ENCODE data around the gene ELANE. TPM values are rescaled to one million over a fixed set of nuclear protein-coding genes. Genes with fewer than 3 reads are reported as not detected.

The ELANE gene
- total RNA-seq, 1 experiment from 2014 or later: not detected

DNA sequence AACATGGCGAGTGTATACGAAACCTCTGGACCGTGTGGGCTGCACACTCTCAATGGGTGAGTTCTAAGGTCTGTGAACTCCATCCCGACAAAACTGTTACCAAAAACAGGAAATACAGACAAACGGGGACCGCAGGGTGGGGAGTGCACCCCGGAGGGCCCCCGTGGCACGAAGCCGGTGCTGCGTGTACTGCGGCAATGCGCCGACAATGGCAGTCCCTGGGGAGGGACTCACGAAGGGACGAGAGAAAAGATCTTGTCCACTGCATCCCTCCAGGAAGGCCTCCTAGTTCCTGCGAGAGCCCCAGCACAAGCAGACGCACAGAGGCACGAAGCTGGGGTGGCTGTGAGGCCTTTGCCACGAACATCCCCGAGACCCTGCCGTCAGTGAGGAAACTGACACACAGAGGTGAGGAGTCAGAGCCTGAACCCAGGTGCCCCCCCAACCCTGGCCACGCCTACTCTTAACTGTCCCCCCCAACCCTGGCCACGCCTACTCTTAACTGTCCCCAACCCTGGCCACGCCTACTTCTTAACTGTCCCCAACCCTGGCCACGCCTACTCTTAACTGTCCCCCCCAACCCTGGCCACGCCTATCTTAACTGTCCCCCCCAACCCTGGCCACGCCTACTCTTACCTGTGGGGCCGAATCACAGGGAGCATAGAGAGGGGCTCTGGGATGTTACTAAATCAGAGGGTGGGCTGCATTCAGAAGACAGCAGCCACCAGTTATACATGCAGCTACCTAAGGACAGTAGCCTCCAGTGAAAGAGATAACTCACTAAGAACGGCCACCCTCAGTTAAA, 36.7 kb downstream of the ELANE start:
- no peaks in the 10 kb centered on the region for H3K27me3 Mint-ChIP-seq (ENCODE audit: insufficient read depth, unreplicated experiment)
- no peak overlapping the region for H3K27ac Mint-ChIP-seq (ENCODE audit: unreplicated experiment)
- intact Hi-C loops (cut with micrococcal nuclease; ENCODE audit: unreplicated experiment): no loop called here
- no peak for DNase-seq
- ChIA-PET CTCF (interaction anchor here (0.6 kb wide), 1 partner anchor 89 kb away, joined by 14 read pairs; no protein-coding TSS in a partner anchor), POLR2A (no interaction called here)
- Histone ChIP-seq H3K4me1 (peaks cover 11% of the 10 kb centered on the region), H3K27me3 (replicated peaks; ENCODE audit: control insufficient read depth, insufficient read depth, low read length) (no peaks in the 10 kb centered on the region), H3K36me3 (ENCODE audit: control insufficient read depth, insufficient read depth, low read length) (peaks cover 2% of the 10 kb centered on the region), H3K4me3 (ENCODE audit: low read depth, low read length) (no peak overlapping the region), H3K9me3 (no peaks in the 10 kb centered on the region)
- no peaks in the 10 kb centered on the region for H3K4me1 Mint-ChIP-seq (ENCODE audit: low read depth, unreplicated experiment)
- no peak overlapping the region for H3K4me3 Mint-ChIP-seq (ENCODE audit: unreplicated experiment)
- TSS peak; percentile 25 for BruUV-seq (replicated peaks)
- H3K36me3 Mint-ChIP-seq (ENCODE audit: insufficient read depth, unreplicated experiment): peaks cover 38% of the 10 kb centered on the region
- no peak for TF ChIP-seq CTCF (IDR thresholded peaks at IDR 0.05; ENCODE audit: insufficient read depth in 1 of 2, low read depth in 1 of 2, low read length in 1 of 2, severe bottlenecking in 1 of 2, unreplicated experiment in 1 of 2)
- no peaks in the 10 kb centered on the region for H3K9me3 Mint-ChIP-seq (ENCODE audit: unreplicated experiment)

DNA sequence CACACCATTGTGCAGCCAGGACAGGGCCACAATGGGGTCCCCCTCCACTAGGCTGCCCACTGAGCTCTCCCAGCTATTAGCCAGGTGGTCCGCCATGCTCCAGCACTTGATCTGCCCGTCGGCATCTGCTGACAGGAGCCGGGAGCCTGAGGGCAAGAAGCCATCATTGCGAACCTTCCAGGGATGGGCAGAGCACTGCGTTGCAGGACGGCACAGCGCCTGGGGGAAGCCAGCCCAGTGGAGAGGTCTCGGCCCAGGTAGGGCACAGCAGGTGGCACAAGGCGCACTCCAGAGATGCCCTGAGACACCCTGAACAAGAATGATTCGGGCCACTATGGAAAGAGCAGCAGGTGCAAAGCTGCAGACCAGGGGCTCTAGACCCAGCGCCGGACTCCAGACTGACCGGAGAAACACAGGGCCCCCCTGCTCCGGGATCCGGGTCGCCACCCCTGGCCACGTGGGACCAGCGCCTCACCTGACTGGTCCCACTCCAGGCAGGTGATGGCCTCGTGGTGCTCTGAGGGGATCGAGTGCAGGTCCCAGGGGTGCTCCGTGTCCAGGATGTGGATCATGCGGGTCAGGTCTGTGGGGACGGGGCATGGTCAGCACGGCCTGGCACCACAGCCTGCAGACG, 37.7 kb downstream of the ELANE start:
- ChIA-PET POLR2A (no interaction called here), CTCF (interaction anchor here (0.6 kb wide), 1 partner anchor 90 kb away, joined by 14 read pairs; no protein-coding TSS in a partner anchor)
- intact Hi-C loops (cut with micrococcal nuclease; ENCODE audit: unreplicated experiment): no loop called here

More for the DNA sequence above, 37.7 kb downstream of the ELANE start:
- peaks cover 38% of the 10 kb centered on the region for H3K36me3 Mint-ChIP-seq (ENCODE audit: insufficient read depth, unreplicated experiment)
- no TSS peak for BruUV-seq (replicated peaks)
- H3K27me3 ChIP-seq (replicated peaks; ENCODE audit: control insufficient read depth, insufficient read depth, low read length): no peaks in the 10 kb centered on the region
- no peak overlapping the region for H3K4me3 ChIP-seq (ENCODE audit: low read depth, low read length)
- H3K4me1 ChIP-seq: peaks cover 1% of the 10 kb centered on the region; the same call in 1 of the 2 replicates
- H3K9me3 Mint-ChIP-seq (ENCODE audit: unreplicated experiment): no peaks in the 10 kb centered on the region
- H3K27me3 Mint-ChIP-seq (ENCODE audit: insufficient read depth, unreplicated experiment): no peaks in the 10 kb centered on the region
- no peak overlapping the region for H3K4me3 Mint-ChIP-seq (ENCODE audit: unreplicated experiment)
- no peak for DNase-seq
- H3K27ac Mint-ChIP-seq (ENCODE audit: unreplicated experiment): no peak overlapping the region
- H3K9me3 ChIP-seq: no peaks in the 10 kb centered on the region
- peaks cover 2% of the 10 kb centered on the region for H3K36me3 ChIP-seq (ENCODE audit: control insufficient read depth, insufficient read depth, low read length)
- H3K4me1 Mint-ChIP-seq (ENCODE audit: low read depth, unreplicated experiment): no peaks in the 10 kb centered on the region
- no peak for TF ChIP-seq CTCF (IDR thresholded peaks at IDR 0.05; ENCODE audit: insufficient read depth in 1 of 2, low read depth in 1 of 2, low read length in 1 of 2, severe bottlenecking in 1 of 2, unreplicated experiment in 1 of 2)

All from Caco-2 (cell line).